GM12878 (cell line): ENCODE data around the gene CCDC187. TPM values are rescaled to one million over a fixed set of nuclear protein-coding genes. Genes with fewer than 3 reads are reported as not detected.

Source experiments
- ATAC-seq: fragments of 200-7000 bp; cut with Tn5 transposase; 3 replicates; pipeline ENCODE4 v1.9.1; 2020; ENCODE audit warnings: mild to moderate bottlenecking, moderate library complexity
- BruUV-seq: library from RNA; stranded (reverse); fragments of 400-500 nt; replicated peaks from 2 replicates; lab custom pipeline; 2021; lab: Mats Ljungman, UMichigan
- CTCF ChIA-PET: fragments of 300-600 bp; sonication (Branson Sonifier 250); formaldehyde crosslinking; extraction: SDS; loops from one replicate; lab custom pipeline; 2021; ENCODE audit warnings: inconsistent platforms; lab: Yijun Ruan, JAX
- POLR2A ChIA-PET: fragments of 350-600 bp; formaldehyde crosslinking; extraction: SDS; loops from one replicate; lab custom pipeline; 2021; ENCODE audit warnings: inconsistent platforms; lab: Charles Lee
- RAD21 ChIA-PET: fragments of 300-600 bp; sonication (Branson Sonifier 250); formaldehyde crosslinking; loops from one replicate; lab custom pipeline; 2023; ENCODE audit warnings: antibody characterized with exemption; ENCODE audit not compliant: unreplicated experiment; lab: Charles Lee
- SMC1A ChIA-PET: fragments of 300-600 bp; sonication (Branson Sonifier 250); formaldehyde crosslinking; loops from one replicate; lab custom pipeline; 2023; ENCODE audit not compliant: unreplicated experiment, uncharacterized antibody; lab: Charles Lee
- DNase-seq: peaks from one replicate; pipeline ENCODE4 v3.0.0-alpha.2; 2011; ENCODE audit warnings: low read depth, low spot score
- FAIRE-seq: peaks from 3 replicates; lab custom pipeline; 2011; peaks lifted over from hg19 to GRCh38; lab: Jason Lieb, UNC
- H2AFZ ChIP-seq: 2 replicates; pipeline ENCODE4 v1.6.0; 2011; ENCODE audit warnings: low read depth, low read length, control low read depth; ENCODE audit not compliant: control insufficient read depth
- H3K27ac ChIP-seq: 2 replicates; pipeline ENCODE4 v1.5.1; 2011; ENCODE audit warnings: control low read depth; ENCODE audit not compliant: control insufficient read depth, insufficient read depth
- H3K27me3 ChIP-seq, 2 experiments: replicated peaks in 1 of 2; 2 replicates each; pipeline versions ENCODE4 v1.6.0 to v1.6.1; 2011; ENCODE audit warnings: low read length in 1 of 2; ENCODE audit not compliant: control insufficient read depth in 2 of 2, insufficient read depth in 2 of 2
- H3K36me3 ChIP-seq, 2 experiments: 2 replicates each; pipeline ENCODE4 v1.5.1; 2011; ENCODE audit warnings: low read length in 1 of 2; ENCODE audit not compliant: control insufficient read depth in 2 of 2, insufficient read depth in 2 of 2
- H3K4me1 ChIP-seq: 2 replicates; pipeline ENCODE4 v1.6.1; 2011; ENCODE audit warnings: mild to moderate bottlenecking, low read length, moderate library complexity, mixed read lengths; ENCODE audit not compliant: control insufficient read depth, insufficient read depth
- H3K4me2 ChIP-seq: 2 replicates; pipeline ENCODE4 v1.6.0; 2011; ENCODE audit warnings: control low read depth; ENCODE audit not compliant: control insufficient read depth, insufficient read depth
- H3K4me3 ChIP-seq: fragments of 200-600 bp; sonication (generic); 2 replicates; pipeline ENCODE4 v1.5.1; 2016
- H3K79me2 ChIP-seq: 2 replicates; pipeline ENCODE4 v1.6.0; 2011; ENCODE audit warnings: low read length; ENCODE audit not compliant: control insufficient read depth, insufficient read depth
- H3K9ac ChIP-seq: 2 replicates; pipeline ENCODE4 v1.8.0; 2011; ENCODE audit warnings: low read length, control low read depth, mixed read lengths; ENCODE audit not compliant: control insufficient read depth, insufficient read depth
- H3K9me3 ChIP-seq: replicated peaks from 3 replicates; pipeline ENCODE4 v1.5.1; 2011; ENCODE audit warnings: mild to moderate bottlenecking, low read length; ENCODE audit not compliant: control insufficient read depth, insufficient read depth
- H4K20me1 ChIP-seq: 2 replicates; pipeline ENCODE4 v1.6.0; 2011; ENCODE audit not compliant: control insufficient read depth, insufficient read depth
- CBX5 ChIP-seq: sonication (generic); IDR thresholded peaks from 2 replicates; pipeline ENCODE4 v1.6.1; 2016; ENCODE audit warnings: low read depth, moderate library complexity, mild to moderate bottlenecking, inconsistent platforms
- CEBPZ ChIP-seq: fragments of 150-350 bp; IDR thresholded peaks from 2 replicates; pipeline ENCODE4 v1.6.1; 2016; ENCODE audit warnings: low read depth, low read length
- E2F4 ChIP-seq: IDR thresholded peaks from 2 replicates; pipeline ENCODE4 v1.6.1; 2012; ENCODE audit warnings: low read depth, low read length, improper control_type of control experiment
- GATAD2B ChIP-seq: fragments of 450-650 bp; conservative IDR thresholded peaks from 2 replicates; pipeline ENCODE4 v1.6.1; 2017; ENCODE audit warnings: low read depth, mild to moderate bottlenecking, moderate library complexity
- HCFC1 ChIP-seq: fragments of 150-350 bp; IDR thresholded peaks from 2 replicates; pipeline ENCODE4 v1.6.1; 2014; ENCODE audit warnings: low read length
- IRF3 ChIP-seq: fragments of 450-650 bp; IDR thresholded peaks from 2 replicates; pipeline ENCODE4 v1.6.1; 2014; ENCODE audit warnings: mild to moderate bottlenecking
- NR2F1 ChIP-seq: fragments of 450-650 bp; conservative IDR thresholded peaks from 2 replicates; pipeline ENCODE4 v1.6.1; 2017; ENCODE audit warnings: mild to moderate bottlenecking
- RAD21 ChIP-seq: IDR thresholded peaks from 2 replicates; pipeline ENCODE4 v1.6.1; 2011; ENCODE audit warnings: mild to moderate bottlenecking, low read depth, low read length, moderate library complexity; ENCODE audit not compliant: insufficient read depth
- RB1 ChIP-seq: fragments of 450-650 bp; formaldehyde crosslinking; IDR thresholded peaks from 2 replicates; pipeline ENCODE4 v1.6.1; 2017; ENCODE audit warnings: mild to moderate bottlenecking, borderline replicate concordance
- SMAD1 ChIP-seq: fragments of 450-650 bp; IDR thresholded peaks from 2 replicates; pipeline ENCODE4 v1.6.1; 2018; ENCODE audit warnings: mild to moderate bottlenecking, low read depth; ENCODE audit not compliant: partially characterized antibody
- ZNF207 ChIP-seq: fragments of 450-650 bp; IDR thresholded peaks from 2 replicates; pipeline ENCODE4 v1.6.1; 2014; ENCODE audit warnings: antibody characterized with exemption, mild to moderate bottlenecking, borderline replicate concordance
- WGBS: methylation state at CpG from one replicate; pipeline ENCODE4 v1.1.6; 2016; ENCODE audit warnings: low lambda C conversion rate; ENCODE audit not compliant: insufficient replicate concordance, insufficient coverage; ENCODE audit errors: missing lambda C conversion rate; 5-methylcytosine and 5-hydroxymethylcytosine counted together
- in situ Hi-C: fragments of 300-500 bp; cut with MboI; formaldehyde crosslinking; loops from 9 replicates; pipeline ENCODE4 v1.14.3; 2018; ENCODE audit warnings: mixed read lengths
- intact Hi-C: fragments of 100-400 bp; cut with micrococcal nuclease; formaldehyde crosslinking; loops from one replicate; pipeline ENCODE4 v1.14.2; 2022; ENCODE audit not compliant: unreplicated experiment
- polyA plus RNA-seq, 11 experiments: library from polyadenylated mRNA; depleted of rRNA in 4 of 11; unstranded in 6 of 11; stranded (reverse) in 5 of 11; fragments of >200 nt; fragmentation: Nextera tagmentation in 4 of 11; fragmentation: Illumina TruSeq in 1 of 11; extraction: Ambion mirVana in 4 of 11; extraction: Trizol in 1 of 11; gene quantifications; 1 replicate in 1 of 11; 2 replicates in 10 of 11; pipeline versions ENCODE4 v1.2.1 to v1.2.3, GENCODE V29; 2011 to 2016; ENCODE audit warnings: inconsistent platforms in 2 of 11, missing spikeins in 2 of 11, low read depth in 1 of 11
- total RNA-seq, 4 experiments: library from RNA; depleted of rRNA in 3 of 4; stranded (reverse); fragments of >200 nt in 3 of 4; fragmentation: Illumina TruSeq in 1 of 4; extraction: Trizol in 1 of 4; gene quantifications; 2 replicates each; pipeline versions ENCODE4 v1.2.1 to v1.2.3, GENCODE V29; 2013 to 2021
- TF ChIP-seq, protein P1 (sequence below): fragments of 450-650 bp; IDR thresholded peaks from 2 replicates; pipeline ENCODE4 v1.6.1; 2017; ENCODE audit warnings: antibody characterized with exemption, mild to moderate bottlenecking, moderate library complexity

The CCDC187 gene
- total and polyA plus RNA-seq, 10 of the 15 experiments (the other 5 are each of a cell fraction or from before 2014, with no cell fraction given), result 0.04 to 0.23 (median 0.04) TPM; not detected in 7

DNA sequence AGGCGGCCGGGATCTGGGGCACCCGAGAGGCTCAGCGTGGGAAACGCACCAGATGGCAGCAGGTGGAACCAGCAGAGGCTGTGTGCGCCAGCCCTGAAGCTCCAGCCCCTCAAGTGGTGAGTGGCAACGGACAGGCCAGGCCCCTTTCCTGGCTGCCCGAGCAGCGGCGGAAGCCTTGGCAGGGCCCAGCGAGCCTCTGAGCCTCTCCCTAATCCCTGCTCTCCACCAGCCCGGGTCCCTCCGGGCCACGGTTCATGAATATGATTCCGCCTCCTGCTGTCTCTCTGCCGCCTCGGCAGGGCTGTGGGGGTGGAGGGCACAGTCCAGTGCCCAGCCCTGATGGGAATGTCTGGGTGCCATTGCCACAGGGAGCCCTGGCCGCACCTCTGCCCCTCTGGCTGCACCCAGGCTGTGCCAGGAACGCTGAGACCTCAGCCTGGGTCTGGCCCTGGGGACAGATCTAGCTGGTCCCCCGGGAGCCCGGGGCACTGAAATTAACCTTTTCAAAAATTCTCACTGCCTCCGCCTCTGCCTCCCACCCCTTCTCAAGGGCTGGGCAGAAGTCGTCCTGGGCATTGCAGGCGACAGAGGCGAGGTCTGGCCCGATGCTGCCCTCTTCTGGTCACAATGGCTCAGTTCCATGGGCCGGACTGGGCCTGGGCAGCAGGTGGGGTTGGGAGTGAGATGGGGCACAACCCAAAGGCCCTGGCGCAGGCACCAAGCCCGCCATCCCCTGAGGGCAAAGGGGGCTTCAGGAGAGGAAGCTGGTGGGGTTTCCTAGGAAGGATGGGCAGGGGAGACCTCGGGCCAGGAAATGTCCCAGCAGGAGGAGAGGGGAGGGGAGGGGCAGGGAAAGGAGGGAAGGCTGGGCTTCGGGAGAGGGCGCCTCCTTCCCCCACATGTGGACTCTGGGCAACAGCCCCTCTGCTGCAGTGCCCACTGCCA, 20.3 kb downstream of the CCDC187 start:
- WGBS, result under 1% methylated on average over 31 of the region's 32 CpGs
- no peak for FAIRE-seq
- TF ChIP-seq IRF3 (no peak), RAD21 (peak; percentile 89), E2F4 (no peak), GATAD2B (peak; percentile 95), SMAD1 (no peak), ZNF207 (0 out of 2 replicates have a peak, but pooled peaks have one; percentile 55), CEBPZ (no peak), CBX5 (no peak), HCFC1 (no peak; the same call in 1 of the 2 replicates), RB1 (peak; percentile 87; the same call in 1 of the 2 replicates), NR2F1 (peak; percentile 90)
- TF ChIP-seq, protein P1, sequence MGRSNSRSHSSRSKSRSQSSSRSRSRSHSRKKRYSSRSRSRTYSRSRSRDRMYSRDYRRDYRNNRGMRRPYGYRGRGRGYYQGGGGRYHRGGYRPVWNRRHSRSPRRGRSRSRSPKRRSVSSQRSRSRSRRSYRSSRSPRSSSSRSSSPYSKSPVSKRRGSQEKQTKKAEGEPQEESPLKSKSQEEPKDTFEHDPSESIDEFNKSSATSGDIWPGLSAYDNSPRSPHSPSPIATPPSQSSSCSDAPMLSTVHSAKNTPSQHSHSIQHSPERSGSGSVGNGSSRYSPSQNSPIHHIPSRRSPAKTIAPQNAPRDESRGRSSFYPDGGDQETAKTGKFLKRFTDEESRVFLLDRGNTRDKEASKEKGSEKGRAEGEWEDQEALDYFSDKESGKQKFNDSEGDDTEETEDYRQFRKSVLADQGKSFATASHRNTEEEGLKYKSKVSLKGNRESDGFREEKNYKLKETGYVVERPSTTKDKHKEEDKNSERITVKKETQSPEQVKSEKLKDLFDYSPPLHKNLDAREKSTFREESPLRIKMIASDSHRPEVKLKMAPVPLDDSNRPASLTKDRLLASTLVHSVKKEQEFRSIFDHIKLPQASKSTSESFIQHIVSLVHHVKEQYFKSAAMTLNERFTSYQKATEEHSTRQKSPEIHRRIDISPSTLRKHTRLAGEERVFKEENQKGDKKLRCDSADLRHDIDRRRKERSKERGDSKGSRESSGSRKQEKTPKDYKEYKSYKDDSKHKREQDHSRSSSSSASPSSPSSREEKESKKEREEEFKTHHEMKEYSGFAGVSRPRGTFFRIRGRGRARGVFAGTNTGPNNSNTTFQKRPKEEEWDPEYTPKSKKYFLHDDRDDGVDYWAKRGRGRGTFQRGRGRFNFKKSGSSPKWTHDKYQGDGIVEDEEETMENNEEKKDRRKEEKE, result no peak

More for the DNA sequence above, 20.3 kb downstream of the CCDC187 start:
- Histone ChIP-seq H3K9ac (no peak overlapping the region), H4K20me1 (no peaks in the 10 kb centered on the region), H3K9me3 (no peaks in the 10 kb centered on the region), H3K36me3 (no peaks in the 10 kb centered on the region), H2AFZ (no peak overlapping the region), H3K27me3 (no peaks in the 10 kb centered on the region), H3K79me2 (no peaks in the 10 kb centered on the region), H3K4me1 (no peaks in the 10 kb centered on the region), H3K4me3 (no peak overlapping the region), H3K4me2 (peak overlapping the region; percentile 60), H3K27ac (no peak overlapping the region)
- ChIA-PET CTCF (interaction anchor here (0.6 to 2.3 kb wide), 11 partner anchors 9 to 144 kb away, joined by 3 to 11 read pairs (median 4); partner anchors contain the start of gene DNLZ), SMC1A (interaction anchor here (1.2 to 1.6 kb wide), 3 partner anchors 43 to 113 kb away, joined by 3 to 6 read pairs (median 4); no protein-coding TSS in a partner anchor), POLR2A (no interaction called here), RAD21 (interaction anchor here (0.6 to 2.4 kb wide), 3 partner anchors 40 to 717 kb away, joined by 3 to 10 read pairs (median 4); no protein-coding TSS in a partner anchor)
- no TSS peak for BruUV-seq
- intact Hi-C loops (loop anchor here (1.0 to 10.0 kb wide), 2 partner anchors 113 to 319 kb away; partner anchors contain the start of gene UBAC1), in situ Hi-C loops (no loop called here)
- DNase-seq (peak; percentile 45), ATAC-seq (peak; percentile 99)
